HepG2 (cell line): ENCODE results near the gene ACBD6. TPM values are rescaled to one million over a fixed set of nuclear protein-coding genes. Genes with fewer than 3 reads are reported as not detected.

Source experiments
- CENPBD1 ChIP-seq: sonication (generic); formaldehyde crosslinking; IDR thresholded peaks from 2 replicates; pipeline ENCODE4 v1.8.0; 2022; ENCODE audit warnings: missing genetic modification reagents, low read depth, mild to moderate bottlenecking, borderline replicate concordance
- HDAC1 ChIP-seq: sonication (generic); formaldehyde crosslinking; IDR thresholded peaks from 2 replicates; pipeline ENCODE4 v1.5.1; 2020; ENCODE audit warnings: mild to moderate bottlenecking, missing genetic modification reagents
- IKZF5 ChIP-seq: IDR thresholded peaks from 2 replicates; pipeline ENCODE4 v1.6.1; 2018; ENCODE audit warnings: missing genetic modification reagents, mild to moderate bottlenecking, missing compliant biosample characterization
- RERE ChIP-seq: IDR thresholded peaks from 2 replicates; pipeline ENCODE4 v1.6.1; 2016; ENCODE audit warnings: low read depth, missing genetic modification reagents, missing compliant biosample characterization
- RFXANK ChIP-seq: IDR thresholded peaks from 2 replicates; pipeline ENCODE4 v1.6.1; 2016
- SP140L ChIP-seq: sonication (generic); formaldehyde crosslinking; IDR thresholded peaks from 2 replicates; pipeline ENCODE4 v1.4.0; 2020; ENCODE audit warnings: missing genetic modification reagents, borderline replicate concordance
- TERF1 ChIP-seq: sonication (generic); formaldehyde crosslinking; IDR thresholded peaks from 2 replicates; pipeline ENCODE4 v1.8.0; 2022; ENCODE audit warnings: mild to moderate bottlenecking, missing genetic modification reagents, moderate library complexity
- ZNF207 ChIP-seq: fragments of 450-650 bp; IDR thresholded peaks from 2 replicates; pipeline ENCODE4 v1.6.1; 2016; ENCODE audit warnings: antibody characterized with exemption, borderline replicate concordance
- ZNF407 ChIP-seq: sonication (generic); formaldehyde crosslinking; IDR thresholded peaks from one replicate; pipeline ENCODE4 v1.5.1; 2020; ENCODE audit warnings: mild to moderate bottlenecking, missing genetic modification reagents; ENCODE audit errors: not compliant biosample characterization
- ZSCAN25 ChIP-seq: sonication (generic); formaldehyde crosslinking; IDR thresholded peaks from 2 replicates; pipeline ENCODE4 v1.8.0; 2022; ENCODE audit warnings: mild to moderate bottlenecking, missing genetic modification reagents
- polyA plus RNA-seq, 8 experiments: library from polyadenylated mRNA; depleted of rRNA in 3 of 8; stranded (reverse) in 7 of 8; unstranded in 1 of 8; fragments of >200 nt; fragmentation: Illumina TruSeq in 4 of 8; extraction: Trizol in 4 of 8; gene quantifications; 2 replicates each; pipeline versions ENCODE4 v1.2.1 to v1.2.3, GENCODE V29; 2011 to 2016; ENCODE audit warnings: low read depth in 4 of 8, missing spikeins in 1 of 8, mixed read lengths in 1 of 8; ENCODE audit not compliant: insufficient read depth in 1 of 8
- total RNA-seq, 5 experiments: library from RNA; depleted of rRNA; stranded (reverse); fragments of >200 nt; fragmentation: Illumina TruSeq; extraction: Trizol; gene quantifications; 2 replicates each; pipeline ENCODE4 v1.2.3, GENCODE V29; 2016; ENCODE audit warnings: low read depth in 1 of 5

ACBD6 gene
- total and polyA plus RNA-seq, 2 of the 13 experiments (the other 11 are each of a cell fraction or from before 2014, with no cell fraction given) = 33.5 to 47.2 TPM

GRCh38 chr1:180502361-180503279 is at the start of gene ACBD6 (continued):
- TF ChIP-seq RFXANK (CRISPR knock-in tag) (no peak), ZSCAN25 (CRISPR knock-in tag) (peak; percentile 73), HDAC1 (CRISPR knock-in tag) (peak; percentile 55), CENPBD1 (CRISPR knock-in tag) (peak; percentile 92), RERE (CRISPR knock-in tag) (no peak), SP140L (CRISPR knock-in tag) (0 out of 2 replicates have a peak, but pooled peaks have one; percentile 49), IKZF5 (peak; percentile 89), ZNF407 (peak; percentile 84), TERF1 (CRISPR knock-in tag) (peak; percentile 97; the same call in 1 of the 2 replicates), ZNF207 (no peak)
